Activated gamma-delta T cell treated with Interleukin-2 at 50 U/mL for 16 hours (primary cell): ENCODE results near the gene PCDHB11.
"Not testable (repeated sequence)": the region's sequence is repeated elsewhere in the genome, so short reads cannot be mapped to it uniquely, and the experiment has no call there.

Experiments
- DNase-seq: peaks from one replicate; pipeline ENCODE4 v3.0.0-alpha.2; 2020

The PCDHB11 gene

GRCh38 chr5:141188682-141189081 is 10.7 kb upstream of the PCDHB11 start:
- not testable (repeated sequence) for DNase-seq

GRCh38 chr5:141189131-141189530 is 10.3 kb upstream of the PCDHB11 start:
- not testable (repeated sequence) for DNase-seq

GRCh38 chr5:141192110-141192725 is 7.2 kb upstream of the PCDHB11 start, which contains the start of gene PCDHB10:
Gene PCDHB10, plus strand, starts transcription at chr5:141192353. Its CDS starts 200 bp downstream, at chr5:141192553.
- no peak for DNase-seq

GRCh38 chr5:141194332-141194731 is 5.1 kb upstream of the PCDHB11 start:
- not testable (repeated sequence) for DNase-seq

GRCh38 chr5:141196363-141196762 is 3.1 kb upstream of the PCDHB11 start:
- no peak for DNase-seq

GRCh38 chr5:141201126-141201525 is 1.7 kb downstream of the PCDHB11 start:
- not testable (repeated sequence) for DNase-seq

GRCh38 chr5:141201646-141202045 is 2.2 kb downstream of the PCDHB11 start:
- not testable (repeated sequence) for DNase-seq

GRCh38 chr5:141208478-141208877 is 9.1 kb downstream of the PCDHB11 start, which contains the start of gene PCDHB12:
Gene PCDHB12, plus strand, starts transcription at chr5:141208719. Its CDS starts 189 bp downstream, at chr5:141208908.
- DNase-seq, result no peak

- not testable (repeated sequence) for DNase-seq
Observed at GRCh38 chr5:141210281-141210680, 10.9 kb downstream of the PCDHB11 start.

- DNase-seq, result not testable (repeated sequence)
Observed at GRCh38 chr5:141210849-141211248, 11.4 kb downstream of the PCDHB11 start.

GRCh38 chr5:141213656-141214339 is 14.4 kb downstream of the PCDHB11 start, which contains the start of gene PCDHB13:
Gene PCDHB13, plus strand, starts transcription at chr5:141213919. Its CDS starts 205 bp downstream, at chr5:141214124.
- not testable (repeated sequence) for DNase-seq

GRCh38 chr5:141214583-141214982 is 15.2 kb downstream of the PCDHB11 start:
- DNase-seq, result not testable (repeated sequence)

- DNase-seq, result not testable (repeated sequence)
Observed at GRCh38 chr5:141215504-141215903, 16.1 kb downstream of the PCDHB11 start.

GRCh38 chr5:141216035-141216434 is 16.6 kb downstream of the PCDHB11 start:
- not testable (repeated sequence) for DNase-seq

GRCh38 chr5:141223112-141223783 is 23.8 kb downstream of the PCDHB11 start, which contains the start of gene PCDHB14:
Gene PCDHB14, plus strand, starts transcription at chr5:141223343. Its CDS starts 163 bp downstream, at chr5:141223506.
- no peak for DNase-seq

- DNase-seq, result not testable (repeated sequence)
Observed at GRCh38 chr5:141224844-141225243, 25.4 kb downstream of the PCDHB11 start.

- DNase-seq, result not testable (repeated sequence)
Observed at GRCh38 chr5:141225421-141225820, 26.0 kb downstream of the PCDHB11 start.

GRCh38 chr5:141234109-141234667 is 34.8 kb downstream of the PCDHB11 start:
- no peak for DNase-seq

- not testable (repeated sequence) for DNase-seq
Observed at GRCh38 chr5:141235922-141236321, 36.5 kb downstream of the PCDHB11 start.

GRCh38 chr5:141236516-141237313 is 37.3 kb downstream of the PCDHB11 start:
- no peak for DNase-seq

GRCh38 chr5:141241496-141241895 is 42.1 kb downstream of the PCDHB11 start:
- DNase-seq, result no peak

- no peak for DNase-seq
Observed at GRCh38 chr5:141245250-141245717, 45.9 kb downstream of the PCDHB11 start, which contains the start of gene PCDHB15. Gene PCDHB15, plus strand, starts transcription at chr5:141245395. Its CDS starts 184 bp downstream, at chr5:141245579.
